Cardiac muscle cell (in vitro differentiated cells and primary cell): ENCODE results near the gene TNPO2. TPM values are rescaled to one million over a fixed set of nuclear protein-coding genes. Genes with fewer than 3 reads are reported as not detected.

Source experiments
- DNase-seq, 2 donors: peaks; one replicate each; pipeline versions ENCODE4 v3.0.0 to v3.0.0-alpha.2; 2010 to 2017; ENCODE audit warnings: low read depth in 1 of 2, low spot score in 1 of 2
- H3K27ac ChIP-seq: fragments of 200-600 bp; sonication (generic); 2 replicates; pipeline ENCODE4 v1.5.1; 2016
- H3K27me3 ChIP-seq: fragments of 200-600 bp; sonication (generic); 2 replicates; pipeline ENCODE4 v1.6.0; 2016; ENCODE audit warnings: control low read depth
- H3K36me3 ChIP-seq: fragments of 200-600 bp; sonication (generic); 2 replicates; pipeline ENCODE4 v1.5.1; 2016; ENCODE audit warnings: control low read depth
- H3K4me1 ChIP-seq: fragments of 200-600 bp; sonication (generic); 2 replicates; pipeline ENCODE4 v1.8.1; 2017; ENCODE audit warnings: low read depth, mild to moderate bottlenecking, mixed run types
- H3K4me3 ChIP-seq: fragments of 200-600 bp; sonication (generic); 2 replicates; pipeline ENCODE4 v1.5.1; 2016; ENCODE audit warnings: mild to moderate bottlenecking
- H3K9me3 ChIP-seq: fragments of 200-600 bp; sonication (generic); 2 replicates; pipeline ENCODE4 v1.5.1; 2017; ENCODE audit warnings: low read depth, mild to moderate bottlenecking, control low read depth
- polyA plus RNA-seq: library from polyadenylated mRNA; unstranded; fragments of >200 nt; fragmentation: Nextera tagmentation; extraction: Ambion mirVana; gene quantifications from 2 replicates; pipeline ENCODE4 v1.2.1, GENCODE V29; 2016
- total RNA-seq: library from RNA; depleted of rRNA; stranded (reverse); fragments of >200 nt; gene quantifications from 2 replicates; pipeline ENCODE4 v1.2.3, GENCODE V29; 2016
- TF ChIP-seq, protein P1 (sequence below): IDR thresholded peaks from 2 replicates; pipeline ENCODE4 v1.5.1; 2012; ENCODE audit warnings: low read depth, mild to moderate bottlenecking, low read length

The TNPO2 gene
- total and polyA plus RNA-seq, 2 experiments from 2014 or later: 20.1 to 68.6 TPM

DNA sequence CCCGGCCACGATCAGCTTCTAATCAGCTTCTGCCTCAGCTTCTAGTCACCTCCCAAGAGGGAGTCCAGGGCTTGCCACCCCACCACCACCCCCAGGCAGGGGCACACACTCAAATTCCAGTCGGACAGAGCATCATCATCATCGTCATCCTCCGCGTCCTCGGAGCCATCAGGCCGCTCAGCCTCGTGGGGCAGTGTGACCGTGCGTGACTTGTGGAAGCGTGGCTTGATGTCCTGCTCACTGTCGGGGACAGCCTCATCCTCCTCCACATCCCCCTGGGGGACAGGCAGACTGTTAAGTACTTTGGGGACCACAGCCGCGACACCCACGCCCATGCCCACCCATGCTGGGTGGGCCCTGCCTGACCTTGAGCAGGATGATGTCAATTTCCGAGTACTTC is 12.5 kb downstream of the TNPO2 start:
- H3K27ac ChIP-seq: no peak overlapping the region
- DNase-seq: no peak
- H3K27me3 ChIP-seq: no peaks in the 10 kb centered on the region
- no peak overlapping the region for H3K4me3 ChIP-seq
- TF ChIP-seq, protein P1, sequence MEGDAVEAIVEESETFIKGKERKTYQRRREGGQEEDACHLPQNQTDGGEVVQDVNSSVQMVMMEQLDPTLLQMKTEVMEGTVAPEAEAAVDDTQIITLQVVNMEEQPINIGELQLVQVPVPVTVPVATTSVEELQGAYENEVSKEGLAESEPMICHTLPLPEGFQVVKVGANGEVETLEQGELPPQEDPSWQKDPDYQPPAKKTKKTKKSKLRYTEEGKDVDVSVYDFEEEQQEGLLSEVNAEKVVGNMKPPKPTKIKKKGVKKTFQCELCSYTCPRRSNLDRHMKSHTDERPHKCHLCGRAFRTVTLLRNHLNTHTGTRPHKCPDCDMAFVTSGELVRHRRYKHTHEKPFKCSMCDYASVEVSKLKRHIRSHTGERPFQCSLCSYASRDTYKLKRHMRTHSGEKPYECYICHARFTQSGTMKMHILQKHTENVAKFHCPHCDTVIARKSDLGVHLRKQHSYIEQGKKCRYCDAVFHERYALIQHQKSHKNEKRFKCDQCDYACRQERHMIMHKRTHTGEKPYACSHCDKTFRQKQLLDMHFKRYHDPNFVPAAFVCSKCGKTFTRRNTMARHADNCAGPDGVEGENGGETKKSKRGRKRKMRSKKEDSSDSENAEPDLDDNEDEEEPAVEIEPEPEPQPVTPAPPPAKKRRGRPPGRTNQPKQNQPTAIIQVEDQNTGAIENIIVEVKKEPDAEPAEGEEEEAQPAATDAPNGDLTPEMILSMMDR: no peak
- H3K36me3 ChIP-seq: peaks cover 56% of the 10 kb centered on the region
- no peaks in the 10 kb centered on the region for H3K9me3 ChIP-seq
- no peaks in the 10 kb centered on the region for H3K4me1 ChIP-seq

DNA sequence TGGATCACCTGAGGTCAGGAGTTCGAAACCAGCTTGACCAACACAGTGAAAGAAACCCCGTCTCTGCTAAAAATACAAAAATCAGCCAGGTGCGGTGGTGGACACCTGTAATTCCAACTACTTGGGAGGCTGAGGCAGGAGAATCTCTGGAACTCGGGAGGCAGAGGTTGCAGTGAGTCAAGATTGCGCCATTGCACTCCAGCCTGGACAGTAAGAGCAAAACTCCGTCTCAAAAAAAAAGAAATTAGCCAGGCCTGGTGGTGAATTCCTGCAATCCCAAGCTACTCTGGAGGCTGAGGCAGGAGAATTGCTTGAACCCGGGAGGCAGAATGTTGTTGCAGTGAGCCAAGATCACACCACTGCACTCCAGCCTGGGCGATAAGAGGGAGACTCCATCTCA is 15.1 kb downstream of the TNPO2 start:
- Histone ChIP-seq H3K27me3 (no peaks in the 10 kb centered on the region), H3K4me3 (no peak overlapping the region), H3K9me3 (no peaks in the 10 kb centered on the region), H3K27ac (no peak overlapping the region), H3K36me3 (peaks cover 55% of the 10 kb centered on the region), H3K4me1 (no peaks in the 10 kb centered on the region)
- DNase-seq: no peak
- TF ChIP-seq, protein P1: no peak

DNA sequence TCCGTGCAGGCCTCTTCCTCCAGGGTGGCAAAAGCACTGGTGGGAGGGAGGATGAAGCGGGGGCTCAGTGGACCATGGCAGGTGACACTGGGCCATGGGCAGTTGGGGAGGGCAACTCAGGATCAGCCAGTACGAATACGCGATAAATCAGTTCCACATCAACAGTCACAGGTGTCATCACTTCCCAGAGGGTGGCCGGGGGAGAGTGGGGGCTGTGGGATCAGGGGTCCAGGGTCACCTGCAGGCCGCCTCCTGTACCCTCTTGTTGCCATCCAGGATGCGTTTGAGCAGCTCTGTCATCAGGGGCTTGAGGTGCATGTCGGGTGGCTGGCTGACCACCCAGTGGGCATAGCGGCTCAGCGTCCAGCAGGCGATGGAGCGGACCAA is 17.4 kb downstream of the TNPO2 start:
- Histone ChIP-seq H3K27ac (no peak overlapping the region), H3K4me1 (no peaks in the 10 kb centered on the region), H3K27me3 (no peaks in the 10 kb centered on the region), H3K4me3 (no peak overlapping the region), H3K9me3 (no peaks in the 10 kb centered on the region), H3K36me3 (peaks cover 69% of the 10 kb centered on the region)
- TF ChIP-seq, protein P1: no peak
- no peak for DNase-seq

DNA sequence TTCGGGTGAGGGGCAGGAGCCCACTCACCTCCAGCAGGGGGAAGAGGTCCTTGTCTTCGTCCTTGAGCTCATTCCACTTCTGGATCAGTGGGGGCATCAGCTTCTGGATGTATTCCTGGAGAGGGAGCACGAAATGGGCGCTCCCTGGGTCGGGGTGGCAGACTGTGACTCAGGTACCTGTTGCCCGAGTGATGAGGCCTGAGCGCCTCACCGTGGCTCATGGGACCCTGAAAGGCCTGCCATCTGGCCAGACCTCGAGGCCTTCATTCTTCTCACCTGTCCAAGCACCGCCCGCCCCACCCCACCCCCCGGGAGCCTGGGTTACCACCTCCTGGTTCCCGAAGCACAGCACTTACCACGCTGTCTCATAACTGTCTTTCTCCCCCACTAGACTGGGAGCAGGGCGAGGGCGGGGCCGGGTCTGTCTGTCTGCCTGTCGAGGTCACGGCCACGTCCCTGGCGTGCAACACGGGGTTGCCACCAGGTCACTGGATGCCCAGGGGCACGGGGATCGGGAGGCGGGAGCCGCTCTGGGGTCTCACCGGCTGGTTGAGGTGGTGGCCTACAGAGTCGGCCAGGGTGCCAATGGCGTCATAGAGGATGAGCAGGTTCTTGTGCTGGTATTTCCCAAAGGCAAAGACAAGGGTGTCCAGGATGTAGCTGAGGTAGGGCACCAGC is 17.9 kb downstream of the TNPO2 start:
- H3K36me3 ChIP-seq: peaks cover 71% of the 10 kb centered on the region
- H3K4me1 ChIP-seq: no peaks in the 10 kb centered on the region
- TF ChIP-seq, protein P1: no peak

DNA sequence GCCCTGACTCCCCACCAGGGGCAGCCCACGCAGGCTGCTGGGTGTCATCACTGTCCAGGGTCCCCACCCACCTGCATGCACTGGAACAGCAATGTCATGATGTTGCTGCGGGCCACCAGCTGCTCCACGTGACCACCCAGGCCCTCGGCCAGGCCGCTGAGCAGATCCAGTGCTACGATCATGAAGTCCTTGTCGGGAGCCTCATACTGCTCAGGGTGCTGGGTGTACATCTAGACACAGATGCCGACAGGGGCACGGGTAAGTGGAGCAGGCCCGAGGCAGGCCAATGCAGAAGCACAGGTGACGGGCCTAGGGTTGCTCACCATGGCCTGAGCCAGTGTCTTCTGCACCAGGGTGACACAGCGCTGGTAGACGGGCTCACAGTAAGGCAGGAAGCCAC is 18.6 kb downstream of the TNPO2 start:
- H3K36me3 ChIP-seq: peaks cover 66% of the 10 kb centered on the region

More for the DNA sequence above, 17.9 kb downstream of the TNPO2 start:
- Histone ChIP-seq H3K4me3 (no peak overlapping the region), H3K9me3 (no peaks in the 10 kb centered on the region), H3K27me3 (no peaks in the 10 kb centered on the region), H3K27ac (no peak overlapping the region)
- no peak for DNase-seq

More for the DNA sequence above, 18.6 kb downstream of the TNPO2 start:
- Histone ChIP-seq H3K27me3 (no peaks in the 10 kb centered on the region), H3K4me3 (no peak overlapping the region), H3K27ac (no peak overlapping the region), H3K9me3 (no peaks in the 10 kb centered on the region), H3K4me1 (no peaks in the 10 kb centered on the region)
- DNase-seq: no peak
- TF ChIP-seq, protein P1: no peak
